WTC11 (cell line): ENCODE data around the gene RFLNA.

Experiments
- CREB1 ChIP-seq: sonication (generic); formaldehyde crosslinking; IDR thresholded peaks from 2 replicates; pipeline ENCODE4 v1.8.0; 2023; ENCODE audit warnings: mild to moderate bottlenecking, missing genetic modification reagents
- IRF2 ChIP-seq: sonication (generic); formaldehyde crosslinking; IDR thresholded peaks from 2 replicates; pipeline ENCODE4 v1.8.0; 2022; ENCODE audit warnings: low read depth, missing genetic modification reagents, borderline replicate concordance
- JUN ChIP-seq: sonication (generic); formaldehyde crosslinking; IDR thresholded peaks from 2 replicates; pipeline ENCODE4 v1.8.0; 2023; ENCODE audit warnings: mild to moderate bottlenecking, missing genetic modification reagents
- MAX ChIP-seq: sonication (generic); formaldehyde crosslinking; IDR thresholded peaks from 2 replicates; pipeline ENCODE4 v1.8.0; 2022; ENCODE audit warnings: mild to moderate bottlenecking, missing genetic modification reagents
- TF ChIP-seq, protein P1 (sequence below): fragments of 200-600 bp; IDR thresholded peaks from 2 replicates; pipeline ENCODE4 v1.8.0; 2022; ENCODE audit warnings: antibody characterized with exemption

DNA sequence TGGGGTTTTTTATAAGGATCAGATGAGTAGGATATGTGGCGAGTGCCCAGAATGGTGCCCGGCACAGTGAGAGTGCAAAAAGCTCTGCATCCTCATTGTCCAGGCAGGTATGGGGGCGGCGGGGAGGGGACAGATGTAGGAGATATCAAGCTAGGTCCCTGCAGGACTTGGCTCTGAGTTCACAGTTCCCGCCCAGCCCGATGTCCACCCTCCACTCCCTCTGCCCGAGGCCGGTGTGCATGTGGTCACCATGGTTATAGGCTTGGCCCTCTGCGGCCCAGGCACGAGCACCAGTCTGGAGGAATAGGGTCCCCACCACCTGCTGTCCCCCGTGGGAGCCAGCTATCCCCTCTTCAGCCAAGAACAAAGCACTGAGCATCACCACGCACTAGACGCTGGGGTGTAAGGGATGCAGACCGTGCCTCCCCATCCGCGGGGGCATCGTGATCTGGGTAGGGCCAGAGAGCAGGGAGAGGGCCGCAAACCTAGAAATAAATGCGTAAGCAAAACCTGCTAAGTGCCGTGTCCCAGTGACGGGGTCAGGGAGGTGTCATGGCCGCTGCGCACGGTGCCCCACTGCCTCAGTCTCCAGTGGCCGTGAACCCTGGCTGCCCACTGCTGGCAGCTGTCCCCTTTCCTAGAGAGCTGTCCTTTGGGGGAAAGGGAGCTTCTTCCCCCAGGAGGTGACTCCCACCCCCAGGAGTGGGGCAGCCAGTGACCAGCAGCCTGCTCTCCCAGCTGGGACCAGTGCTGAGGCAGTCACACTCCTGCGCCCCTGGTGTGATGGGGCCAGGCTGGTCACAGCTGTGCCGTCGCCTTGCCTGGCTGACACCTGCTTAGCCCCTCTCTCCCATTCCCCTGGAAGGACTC is 12.0 kb downstream of the RFLNA start:
- no peak for TF ChIP-seq CREB1 (CRISPR knock-in tag)
- TF ChIP-seq, protein P1, sequence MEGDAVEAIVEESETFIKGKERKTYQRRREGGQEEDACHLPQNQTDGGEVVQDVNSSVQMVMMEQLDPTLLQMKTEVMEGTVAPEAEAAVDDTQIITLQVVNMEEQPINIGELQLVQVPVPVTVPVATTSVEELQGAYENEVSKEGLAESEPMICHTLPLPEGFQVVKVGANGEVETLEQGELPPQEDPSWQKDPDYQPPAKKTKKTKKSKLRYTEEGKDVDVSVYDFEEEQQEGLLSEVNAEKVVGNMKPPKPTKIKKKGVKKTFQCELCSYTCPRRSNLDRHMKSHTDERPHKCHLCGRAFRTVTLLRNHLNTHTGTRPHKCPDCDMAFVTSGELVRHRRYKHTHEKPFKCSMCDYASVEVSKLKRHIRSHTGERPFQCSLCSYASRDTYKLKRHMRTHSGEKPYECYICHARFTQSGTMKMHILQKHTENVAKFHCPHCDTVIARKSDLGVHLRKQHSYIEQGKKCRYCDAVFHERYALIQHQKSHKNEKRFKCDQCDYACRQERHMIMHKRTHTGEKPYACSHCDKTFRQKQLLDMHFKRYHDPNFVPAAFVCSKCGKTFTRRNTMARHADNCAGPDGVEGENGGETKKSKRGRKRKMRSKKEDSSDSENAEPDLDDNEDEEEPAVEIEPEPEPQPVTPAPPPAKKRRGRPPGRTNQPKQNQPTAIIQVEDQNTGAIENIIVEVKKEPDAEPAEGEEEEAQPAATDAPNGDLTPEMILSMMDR: no peak
- TF ChIP-seq JUN: 0 out of 2 replicates have a peak, but pooled peaks have one; percentile 32
- no peak for TF ChIP-seq MAX (CRISPR knock-in tag)
- TF ChIP-seq IRF2 (CRISPR knock-in tag): no peak
